ENCODE measurements around the gene UQCRC1.

GRCh38 chr3:48624767-48625166 lies 15.3 kb upstream of the UQCRC1 start:
- TF ChIP-seq CTCF (IDR thresholded peaks at IDR 0.05; ENCODE audit: low read length) (no peak), EZH2 (IDR thresholded peaks at IDR 0.05; ENCODE audit: borderline replicate concordance, low read length) (no peak)
